Neural progenitor cell (in vitro differentiated cells): ENCODE data around the gene MYO1E. TPM values are rescaled to one million over a fixed set of nuclear protein-coding genes. Genes with fewer than 3 reads are reported as not detected.
"Not testable (repeated sequence)": the region's sequence is repeated elsewhere in the genome, so short reads cannot be mapped to it uniquely, and the experiment has no call there.

Experiments used
- DNase-seq: peaks from one replicate; pipeline ENCODE4 v3.0.0-alpha.2; 2016; ENCODE audit warnings: low spot score
- H2AFZ ChIP-seq: fragments of 200-600 bp; sonication (generic); replicated peaks from 2 replicates; pipeline ENCODE4 v1.6.1; 2016; ENCODE audit warnings: antibody characterized with exemption
- H3F3A ChIP-seq: fragments of 200-600 bp; sonication (generic); 2 replicates; pipeline ENCODE4 v1.6.1; 2016; ENCODE audit warnings: antibody characterized with exemption, low read depth
- H3K27ac ChIP-seq: fragments of 200-600 bp; sonication (generic); 2 replicates; pipeline ENCODE4 v1.5.1; 2016; ENCODE audit warnings: mild to moderate bottlenecking
- H3K27me3 ChIP-seq: fragments of 200-600 bp; sonication (generic); 2 replicates; pipeline ENCODE4 v1.6.1; 2016; ENCODE audit warnings: mild to moderate bottlenecking, moderate library complexity
- H3K36me3 ChIP-seq: fragments of 200-600 bp; sonication (generic); 2 replicates; pipeline ENCODE4 v1.5.1; 2016
- H3K4me1 ChIP-seq: fragments of 200-600 bp; sonication (generic); 2 replicates; pipeline ENCODE4 v1.6.1; 2016; ENCODE audit warnings: mixed run types
- H3K4me2 ChIP-seq: fragments of 200-600 bp; sonication (generic); 2 replicates; pipeline ENCODE4 v1.6.1; 2016
- H3K4me3 ChIP-seq: fragments of 200-600 bp; sonication (generic); 2 replicates; pipeline ENCODE4 v1.5.1; 2016
- H3K79me2 ChIP-seq: fragments of 200-600 bp; sonication (generic); 2 replicates; pipeline ENCODE4 v1.6.1; 2016; ENCODE audit warnings: low read depth
- H3K9ac ChIP-seq: fragments of 200-600 bp; sonication (generic); 2 replicates; pipeline ENCODE4 v1.6.1; 2016
- H3K9me3 ChIP-seq: fragments of 200-600 bp; sonication (generic); 2 replicates; pipeline ENCODE4 v1.5.1; 2016; ENCODE audit warnings: low read depth
- H4K20me1 ChIP-seq: fragments of 200-600 bp; sonication (generic); 2 replicates; pipeline ENCODE4 v1.6.1; 2016; ENCODE audit warnings: low read depth
- H3K27ac Mint-ChIP-seq: 3 replicates; pipeline ENCODE4 v1.8.0; 2021; ENCODE audit warnings: mixed read lengths
- H3K27me3 Mint-ChIP-seq: 2 replicates; pipeline ENCODE4 v1.8.0; 2022; ENCODE audit warnings: low read depth, mild to moderate bottlenecking, inconsistent platforms, moderate library complexity, mixed read lengths; ENCODE audit not compliant: insufficient read depth
- H3K36me3 Mint-ChIP-seq: 3 replicates; pipeline ENCODE4 v1.8.0; 2021; ENCODE audit warnings: mixed read lengths
- H3K4me1 Mint-ChIP-seq: 3 replicates; pipeline ENCODE4 v1.8.0; 2021; ENCODE audit warnings: mixed read lengths
- H3K4me3 Mint-ChIP-seq: 3 replicates; pipeline ENCODE4 v1.8.0; 2021; ENCODE audit warnings: mild to moderate bottlenecking, moderate library complexity, mixed read lengths
- H3K9me3 Mint-ChIP-seq: 3 replicates; pipeline ENCODE4 v1.8.0; 2020; ENCODE audit warnings: mixed read lengths
- CTCF ChIP-seq: fragments of 200-600 bp; sonication (generic); IDR thresholded peaks from 2 replicates; pipeline ENCODE4 v1.5.1; 2017; ENCODE audit warnings: antibody characterized with exemption, mild to moderate bottlenecking
- EZH2 ChIP-seq: fragments of 200-600 bp; sonication (generic); IDR thresholded peaks from 2 replicates; pipeline ENCODE4 v1.6.1; 2017; ENCODE audit warnings: antibody characterized with exemption, mild to moderate bottlenecking, moderate library complexity
- EZH2phosphoT487 ChIP-seq: fragments of 200-600 bp; sonication (generic); IDR thresholded peaks from 2 replicates; pipeline ENCODE4 v1.6.1; 2017; ENCODE audit warnings: antibody characterized with exemption
- total RNA-seq: library from RNA; depleted of rRNA; stranded (reverse); fragments of >200 nt; gene quantifications from 2 replicates; pipeline ENCODE4 v1.2.3, GENCODE V29; 2015; ENCODE audit warnings: low replicate concordance

Gene MYO1E
- total RNA-seq, 1 donor from 2014 or later = 49.7 TPM

GRCh38 chr15:59392299-59392698, 19.6 kb upstream of the MYO1E start:
- TF ChIP-seq CTCF (no peak), EZH2 (no peak), EZH2phosphoT487 (no peak)
- H3K27me3 Mint-ChIP-seq = peaks cover 2% of the 10 kb centered on the region
- H3K9me3 Mint-ChIP-seq = no peaks in the 10 kb centered on the region
- H3K36me3 ChIP-seq = no peaks in the 10 kb centered on the region
- H3K27me3 ChIP-seq = no peaks in the 10 kb centered on the region
- H3K4me1 ChIP-seq = no peaks in the 10 kb centered on the region
- no peak overlapping the region for H3K4me3 Mint-ChIP-seq
- no peaks in the 10 kb centered on the region for H3K79me2 ChIP-seq
- no peak overlapping the region for H3K27ac ChIP-seq
- no peak overlapping the region for H3K27ac Mint-ChIP-seq
- H3K36me3 Mint-ChIP-seq = no peaks in the 10 kb centered on the region
- no peak overlapping the region for H2AFZ ChIP-seq
- H3K4me1 Mint-ChIP-seq = no peaks in the 10 kb centered on the region
- no peaks in the 10 kb centered on the region for H3K9me3 ChIP-seq
- no peaks in the 10 kb centered on the region for H3F3A ChIP-seq
- H3K9ac ChIP-seq = no peak overlapping the region
- no peak overlapping the region for H3K4me2 ChIP-seq
- DNase-seq = no peak
- H4K20me1 ChIP-seq = no peaks in the 10 kb centered on the region
- no peak overlapping the region for H3K4me3 ChIP-seq

GRCh38 chr15:59388670-59389069, 16.0 kb upstream of the MYO1E start:
- no peaks in the 10 kb centered on the region for H3K27me3 ChIP-seq
- no peaks in the 10 kb centered on the region for H3K4me1 ChIP-seq
- Mint-ChIP-seq H3K4me1 (no peaks in the 10 kb centered on the region), H3K9me3 (no peaks in the 10 kb centered on the region), H3K4me3 (no peak overlapping the region), H3K27ac (no peak overlapping the region), H3K36me3 (no peaks in the 10 kb centered on the region), H3K27me3 (peaks cover 4% of the 10 kb centered on the region)
- H3F3A ChIP-seq = no peaks in the 10 kb centered on the region
- no peaks in the 10 kb centered on the region for H3K9me3 ChIP-seq
- no peaks in the 10 kb centered on the region for H3K36me3 ChIP-seq
- H3K4me3 ChIP-seq = no peak overlapping the region
- no peaks in the 10 kb centered on the region for H4K20me1 ChIP-seq
- no peak overlapping the region for H2AFZ ChIP-seq
- DNase-seq = no peak
- no peaks in the 10 kb centered on the region for H3K79me2 ChIP-seq
- H3K27ac ChIP-seq = no peak overlapping the region
- TF ChIP-seq CTCF (no peak), EZH2phosphoT487 (no peak), EZH2 (no peak)
- no peak overlapping the region for H3K4me2 ChIP-seq
- H3K9ac ChIP-seq = no peak overlapping the region

GRCh38 chr15:59387196-59387878, 14.7 kb upstream of the MYO1E start:
- H2AFZ ChIP-seq, H4K20me1 ChIP-seq, H3K4me3 Mint-ChIP-seq, H3K4me1 Mint-ChIP-seq, H3K4me3 ChIP-seq, H3K9ac ChIP-seq, H3F3A ChIP-seq, H3K27ac ChIP-seq, H3K27ac Mint-ChIP-seq, H3K9me3 ChIP-seq, H3K79me2 ChIP-seq, H3K27me3 ChIP-seq, DNase-seq, H3K9me3 Mint-ChIP-seq, H3K4me1 ChIP-seq, H3K36me3 Mint-ChIP-seq, H3K27me3 Mint-ChIP-seq, H3K36me3 ChIP-seq, H3K4me2 ChIP-seq: not testable (repeated sequence)

- no peaks in the 10 kb centered on the region for H3K4me1 ChIP-seq
- no peak for TF ChIP-seq EZH2
- TF ChIP-seq CTCF = no peak
- TF ChIP-seq EZH2phosphoT487 = no peak
- no peak overlapping the region for H2AFZ ChIP-seq
- Mint-ChIP-seq H3K9me3 (no peaks in the 10 kb centered on the region), H3K4me1 (peaks cover 4% of the 10 kb centered on the region), H3K27ac (no peak overlapping the region), H3K36me3 (no peaks in the 10 kb centered on the region), H3K27me3 (peaks cover 4% of the 10 kb centered on the region), H3K4me3 (no peak overlapping the region)
- H3K9me3 ChIP-seq = no peaks in the 10 kb centered on the region
- H3K36me3 ChIP-seq = no peaks in the 10 kb centered on the region
- no peaks in the 10 kb centered on the region for H3K27me3 ChIP-seq
- H3K4me3 ChIP-seq = no peak overlapping the region
- H4K20me1 ChIP-seq = no peaks in the 10 kb centered on the region
- H3F3A ChIP-seq = peaks cover 4% of the 10 kb centered on the region
- H3K9ac ChIP-seq = no peak overlapping the region
- DNase-seq = no peak
- no peak overlapping the region for H3K4me2 ChIP-seq
- H3K79me2 ChIP-seq = no peaks in the 10 kb centered on the region
- no peak overlapping the region for H3K27ac ChIP-seq
Observed at GRCh38 chr15:59385171-59385570, 12.5 kb upstream of the MYO1E start.
